ENCODE results near the gene RNF10.
"Not testable (repeated sequence)": the region's sequence is repeated elsewhere in the genome, so short reads cannot be mapped to it uniquely, and the experiment has no call there.

The RNF10 gene

GRCh38 chr12:120614848-120615247 is 80.7 kb downstream of the RNF10 start:
- TF ChIP-seq CTCF (IDR thresholded peaks at IDR 0.05) = no peak
- H3K27me3 Mint-ChIP-seq (ENCODE audit: low read depth, poor library complexity) = peaks cover 69% of the 10 kb centered on the region
- H3K27ac Mint-ChIP-seq = no peak overlapping the region
- peaks cover 9% of the 10 kb centered on the region for H3K9me3 Mint-ChIP-seq
- H3K36me3 Mint-ChIP-seq (ENCODE audit: low read depth) = no peaks in the 10 kb centered on the region
- no peak for DNase-seq
- peaks cover 11% of the 10 kb centered on the region for H3K4me1 Mint-ChIP-seq
- H3K4me3 Mint-ChIP-seq = no peak overlapping the region

- Mint-ChIP-seq H3K4me1 (peaks cover 13% of the 10 kb centered on the region), H3K27me3 (ENCODE audit: low read depth, poor library complexity) (peaks cover 61% of the 10 kb centered on the region)
- DNase-seq; H3K9me3 Mint-ChIP-seq; H3K4me3 Mint-ChIP-seq; H3K36me3 Mint-ChIP-seq (ENCODE audit: low read depth); H3K27ac Mint-ChIP-seq: not testable (repeated sequence)
Measured at GRCh38 chr12:120617193-120617592, 83.0 kb downstream of the RNF10 start.

- H3K27me3 Mint-ChIP-seq (ENCODE audit: low read depth, poor library complexity) = peaks cover 56% of the 10 kb centered on the region
- not testable (repeated sequence) for DNase-seq; H3K9me3 Mint-ChIP-seq; H3K36me3 Mint-ChIP-seq (ENCODE audit: low read depth); H3K27ac Mint-ChIP-seq; H3K4me3 Mint-ChIP-seq
- peaks cover 13% of the 10 kb centered on the region for H3K4me1 Mint-ChIP-seq
Measured at GRCh38 chr12:120617767-120618166, 83.6 kb downstream of the RNF10 start.

- H3K4me3 Mint-ChIP-seq = peak overlapping the region; percentile 61
- peaks cover 45% of the 10 kb centered on the region for H3K27me3 Mint-ChIP-seq (ENCODE audit: low read depth, poor library complexity)
- no peak for TF ChIP-seq CTCF (IDR thresholded peaks at IDR 0.05)
- H3K4me1 Mint-ChIP-seq = peaks cover 13% of the 10 kb centered on the region
- no peak for DNase-seq
- H3K9me3 Mint-ChIP-seq = peaks cover 9% of the 10 kb centered on the region
- no peak overlapping the region for H3K27ac Mint-ChIP-seq
- no peaks in the 10 kb centered on the region for H3K36me3 Mint-ChIP-seq (ENCODE audit: low read depth)
Measured at GRCh38 chr12:120618954-120619615, 84.9 kb downstream of the RNF10 start.

GRCh38 chr12:120620624-120621023 is 86.5 kb downstream of the RNF10 start:
- H3K27ac Mint-ChIP-seq = no peak overlapping the region
- H3K4me1 Mint-ChIP-seq = peaks cover 13% of the 10 kb centered on the region
- no peaks in the 10 kb centered on the region for H3K36me3 Mint-ChIP-seq (ENCODE audit: low read depth)
- DNase-seq = no peak
- peaks cover 35% of the 10 kb centered on the region for H3K27me3 Mint-ChIP-seq (ENCODE audit: low read depth, poor library complexity)
- no peak overlapping the region for H3K4me3 Mint-ChIP-seq
- peaks cover 9% of the 10 kb centered on the region for H3K9me3 Mint-ChIP-seq
- TF ChIP-seq CTCF (IDR thresholded peaks at IDR 0.05) = no peak

- no peaks in the 10 kb centered on the region for H3K9me3 Mint-ChIP-seq
- no peaks in the 10 kb centered on the region for H3K36me3 Mint-ChIP-seq (ENCODE audit: low read depth)
- peaks cover 12% of the 10 kb centered on the region for H3K27me3 Mint-ChIP-seq (ENCODE audit: low read depth, poor library complexity)
- no peak overlapping the region for H3K4me3 Mint-ChIP-seq
- peaks cover 12% of the 10 kb centered on the region for H3K4me1 Mint-ChIP-seq
- no peak for DNase-seq
- no peak for TF ChIP-seq CTCF (IDR thresholded peaks at IDR 0.05)
- H3K27ac Mint-ChIP-seq = no peak overlapping the region
Measured at GRCh38 chr12:120625557-120626419, 91.6 kb downstream of the RNF10 start.

Data from nephron progenitor cell (in vitro differentiated cells).